ENCODE measurements around the gene AP4S1.
"Not testable (repeated sequence)": the region's sequence is repeated elsewhere in the genome, so short reads cannot be mapped to it uniquely, and the experiment has no call there.

DNA sequence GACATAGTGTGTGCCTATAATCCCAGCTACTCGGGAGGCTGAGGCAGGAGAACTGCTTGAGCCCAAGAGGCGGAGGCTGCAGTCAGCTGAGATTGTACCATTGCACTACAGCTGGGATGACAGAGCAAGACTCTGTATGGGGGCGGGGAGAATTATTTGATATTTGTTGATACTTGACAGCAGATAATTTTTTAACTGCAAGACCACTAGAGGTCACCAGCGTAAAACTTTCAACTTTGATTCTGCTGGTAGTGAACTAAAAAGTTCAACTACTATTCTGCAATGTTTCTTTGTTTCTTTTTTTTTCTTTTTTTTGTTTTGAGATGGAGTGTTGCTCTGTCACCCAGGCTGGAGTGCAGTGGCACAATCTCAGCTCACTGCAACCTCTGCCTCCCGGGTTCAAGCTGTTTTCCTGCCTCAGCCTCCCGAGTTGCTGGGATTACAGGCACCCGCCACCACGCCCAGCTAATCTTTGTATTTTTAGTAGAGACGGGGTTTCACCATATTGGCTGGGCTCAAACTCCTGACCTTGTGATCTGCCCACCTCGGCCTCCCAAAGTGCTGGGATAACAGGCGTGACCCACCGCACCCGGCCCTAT is 45.2 kb upstream of the AP4S1 start:
- peak; percentile 37 to 72 (median 54) for TF ChIP-seq CTCF (IDR thresholded peaks at IDR 0.05)
- not testable (repeated sequence) for TF ChIP-seq POLR2A (IDR thresholded peaks at IDR 0.05)
